IPS-NIHi7 (cell line): ENCODE results near the gene COL1A1.
A peak's percentile ranks its signal among the peaks of the same experiment; 100 is the strongest.

Source experiments
- DNase-seq: peaks from one replicate; pipeline ENCODE4 v3.0.0; 2012; ENCODE audit warnings: mixed read lengths; ENCODE audit errors: extremely low spot score

COL1A1 gene

GRCh38 chr17:50155115-50155819, 46.2 kb downstream of the COL1A1 start:
- no peak for DNase-seq

DNA sequence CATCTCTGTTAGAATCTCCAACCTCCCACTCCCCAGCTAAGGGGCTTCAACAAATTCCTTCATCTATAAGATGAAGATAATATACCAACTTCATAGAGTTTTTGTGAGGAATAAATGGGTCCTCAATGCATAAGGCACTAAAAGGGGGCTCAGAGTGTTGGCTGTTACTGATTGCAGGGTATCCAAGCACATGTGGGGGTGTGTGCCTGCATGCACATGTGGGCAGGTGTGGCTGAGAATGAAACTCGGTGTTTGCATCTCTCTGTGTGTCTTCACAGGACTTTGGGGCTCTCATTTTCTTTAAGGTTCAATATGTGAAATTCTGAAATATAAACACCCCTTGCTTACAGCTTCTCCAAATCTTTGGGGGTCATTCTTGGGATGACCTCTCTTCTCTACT, 46.8 kb downstream of the COL1A1 start:
- no peak for DNase-seq

DNA sequence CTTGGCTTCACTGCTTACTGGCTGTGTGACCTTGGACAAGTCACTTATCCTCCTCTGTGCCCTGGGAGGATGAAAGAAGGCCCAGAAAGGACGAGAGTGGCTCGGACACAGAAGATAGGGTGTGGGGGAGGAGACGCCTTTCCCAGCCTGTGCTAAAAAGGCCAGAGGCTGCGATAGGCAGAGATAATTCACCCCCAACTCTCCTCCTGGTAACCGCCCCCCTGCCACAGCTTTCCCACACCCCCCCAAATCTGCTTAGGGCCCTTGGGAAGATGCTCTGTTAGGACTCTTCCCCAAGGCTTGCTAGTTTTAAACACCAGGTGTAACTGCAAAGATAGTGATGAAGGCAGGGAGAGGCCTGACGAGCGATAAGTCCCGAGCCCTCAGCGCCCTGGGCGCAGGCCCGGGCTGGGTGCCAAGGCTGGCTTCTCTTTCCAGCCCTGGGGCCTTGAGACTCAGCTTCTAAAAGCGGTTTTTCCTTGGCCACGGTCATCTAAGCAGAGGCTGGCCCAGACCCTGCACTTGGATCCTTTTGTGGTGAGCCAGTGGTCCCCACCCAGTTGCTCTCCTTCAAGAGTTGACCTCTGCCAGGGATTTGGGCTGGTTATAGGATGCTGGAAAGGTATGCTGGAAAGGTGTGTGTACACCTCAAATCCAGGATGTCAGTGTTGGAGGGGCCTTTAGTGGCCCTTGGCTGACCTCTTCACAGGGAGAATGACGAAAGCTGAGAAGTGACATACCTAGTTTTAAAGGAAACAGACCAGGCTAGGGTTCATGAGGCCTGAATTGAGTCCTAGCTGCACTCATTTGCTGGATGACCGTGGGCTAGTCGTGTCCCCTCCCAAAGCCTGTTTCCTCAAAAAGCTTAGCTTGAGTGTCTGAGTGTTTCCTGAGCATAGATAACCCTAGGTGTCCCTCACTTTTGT, 47.5 kb downstream of the COL1A1 start:
- DNase-seq: no peak

DNA sequence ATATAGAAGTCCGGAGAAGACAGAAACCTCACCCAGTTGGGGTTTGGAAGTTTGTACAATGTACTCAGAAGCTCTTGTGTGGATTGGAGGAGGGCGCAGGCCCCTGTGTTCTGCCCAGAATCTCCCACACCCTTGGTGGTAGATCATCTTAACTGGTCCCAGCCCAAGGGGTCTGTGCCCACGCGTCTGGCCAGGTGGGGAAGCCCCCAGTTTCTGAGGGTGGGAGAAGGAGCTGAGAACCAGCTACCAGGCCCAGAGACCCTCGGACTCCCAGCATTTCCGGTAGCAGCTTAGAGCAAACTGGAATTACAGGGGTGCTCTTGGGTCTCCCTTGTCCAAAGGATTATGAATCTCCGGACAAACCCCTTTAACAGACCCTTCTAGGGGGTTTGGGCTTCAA, 48.7 kb downstream of the COL1A1 start:
- DNase-seq: no peak

- peak; percentile 88 for DNase-seq
Observed at GRCh38 chr17:50151937-50152547, 49.4 kb downstream of the COL1A1 start.

- DNase-seq: peak; percentile 93
Observed at GRCh38 chr17:50151041-50151936, 50.1 kb downstream of the COL1A1 start.

DNA sequence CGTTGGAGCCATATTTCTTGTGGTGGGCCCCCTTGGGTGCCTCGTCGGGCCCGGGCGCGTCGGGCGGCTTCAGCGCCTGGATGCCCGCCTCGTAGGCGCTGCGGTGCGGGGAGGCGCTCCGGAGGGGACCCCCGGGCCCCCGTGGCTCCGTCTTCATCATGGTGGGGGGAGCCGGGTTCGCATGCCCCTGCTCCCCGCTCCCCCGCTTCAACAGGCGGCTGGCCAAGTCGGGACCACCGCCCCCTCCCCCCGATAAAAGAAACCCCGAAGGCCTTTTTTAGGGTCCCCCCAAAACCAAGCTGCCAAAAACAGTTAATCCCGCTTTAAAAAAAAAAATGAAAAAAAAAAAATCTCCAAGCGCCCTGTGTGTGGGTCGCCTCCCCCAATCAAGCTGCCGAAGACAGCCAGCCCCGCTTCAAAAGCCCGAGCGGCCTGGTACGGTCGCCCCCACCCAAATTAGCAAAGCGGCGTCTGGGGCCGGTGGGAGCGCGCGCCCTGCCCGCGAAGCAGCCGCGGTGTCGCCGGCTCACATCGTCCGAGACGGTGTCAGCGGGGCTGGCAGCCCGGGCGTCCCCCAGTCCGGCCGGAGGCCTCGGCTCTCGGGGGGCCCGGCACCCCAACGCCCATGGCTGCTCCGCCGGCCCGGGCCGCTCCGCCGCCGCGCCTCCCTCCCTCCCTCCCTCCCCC, 50.9 kb downstream of the COL1A1 start, which contains the start of gene PPP1R9B:
TSS of gene PPP1R9B (minus strand) at position 324 of the 687 bp plus-strand sequence. CDS start at position 160, 164 bp downstream.
- no peak for DNase-seq

DNA sequence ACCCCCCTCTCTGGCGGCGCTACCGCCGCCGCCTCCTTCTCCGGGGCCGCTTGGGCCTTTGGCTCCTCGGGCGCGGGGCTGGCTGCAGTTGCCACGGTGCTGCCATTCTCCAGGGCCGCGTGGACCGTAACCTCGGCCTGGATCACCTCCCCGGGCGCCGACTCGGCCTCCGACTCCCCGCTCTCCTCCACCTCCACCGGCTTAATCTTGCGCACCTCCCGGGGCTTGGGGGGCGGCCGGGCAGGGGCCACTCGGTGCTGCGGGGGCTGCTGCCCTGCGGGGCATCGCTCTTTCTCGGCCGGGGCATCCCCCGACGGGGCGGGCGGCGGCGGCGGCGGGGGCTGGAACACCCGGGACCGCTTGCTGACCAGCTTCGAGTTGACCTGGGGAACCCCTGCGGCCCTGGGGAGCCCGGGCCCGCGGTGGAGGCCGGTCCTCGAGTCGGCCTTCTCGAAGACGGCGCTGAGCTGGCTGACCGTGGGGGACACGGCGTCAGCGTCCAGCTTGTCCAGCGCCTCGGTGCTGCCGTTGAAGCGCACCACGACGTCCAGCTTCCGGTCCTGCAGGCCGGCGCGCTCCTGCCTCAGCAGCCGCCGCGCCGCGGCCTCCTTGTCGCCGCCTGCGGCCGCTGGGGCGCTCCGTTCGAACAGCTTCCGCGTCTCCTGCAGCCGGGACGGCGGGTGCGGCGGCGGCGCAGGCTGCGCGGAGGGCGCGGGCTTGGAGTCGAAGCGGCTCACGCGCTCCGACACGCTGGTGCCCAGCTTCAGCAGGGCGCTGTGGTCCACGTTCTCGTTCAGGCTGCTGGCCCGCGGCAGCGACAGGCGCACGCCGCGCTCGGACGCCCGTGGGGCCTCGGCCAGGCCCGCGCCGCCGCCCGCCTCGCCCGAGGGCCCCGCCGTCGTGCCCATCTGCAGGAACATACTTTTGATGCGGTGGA, 51.7 kb downstream of the COL1A1 start:
- DNase-seq: no peak

- no peak for DNase-seq
Observed at GRCh38 chr17:50149091-50149416, 52.4 kb downstream of the COL1A1 start.

GRCh38 chr17:50148226-50149090, 53.0 kb downstream of the COL1A1 start:
- peak; percentile 72 for DNase-seq

DNA sequence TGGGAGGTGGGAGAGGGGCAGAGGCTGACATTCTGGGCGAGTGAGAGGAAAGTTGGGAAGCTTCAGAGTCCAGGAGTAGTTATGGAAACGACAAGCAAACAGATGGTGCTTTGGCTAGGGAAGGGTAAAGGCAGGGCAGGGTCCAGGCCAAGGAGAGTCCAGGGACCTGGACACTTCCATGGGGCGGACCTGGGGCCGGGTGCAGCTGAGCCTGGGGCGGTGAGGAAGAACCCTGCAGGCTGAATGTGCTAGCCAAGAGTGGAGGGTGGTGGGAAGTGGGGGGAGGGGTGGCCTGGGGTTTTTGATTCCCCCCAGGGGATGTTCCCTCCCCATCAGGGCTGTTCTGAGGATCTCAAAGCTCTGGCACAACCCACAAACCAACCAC, 53.6 kb downstream of the COL1A1 start:
- DNase-seq: no peak

- no peak for DNase-seq
Observed at GRCh38 chr17:50146927-50147665, 54.3 kb downstream of the COL1A1 start.

GRCh38 chr17:50146230-50146926, 55.1 kb downstream of the COL1A1 start:
- DNase-seq: no peak

DNA sequence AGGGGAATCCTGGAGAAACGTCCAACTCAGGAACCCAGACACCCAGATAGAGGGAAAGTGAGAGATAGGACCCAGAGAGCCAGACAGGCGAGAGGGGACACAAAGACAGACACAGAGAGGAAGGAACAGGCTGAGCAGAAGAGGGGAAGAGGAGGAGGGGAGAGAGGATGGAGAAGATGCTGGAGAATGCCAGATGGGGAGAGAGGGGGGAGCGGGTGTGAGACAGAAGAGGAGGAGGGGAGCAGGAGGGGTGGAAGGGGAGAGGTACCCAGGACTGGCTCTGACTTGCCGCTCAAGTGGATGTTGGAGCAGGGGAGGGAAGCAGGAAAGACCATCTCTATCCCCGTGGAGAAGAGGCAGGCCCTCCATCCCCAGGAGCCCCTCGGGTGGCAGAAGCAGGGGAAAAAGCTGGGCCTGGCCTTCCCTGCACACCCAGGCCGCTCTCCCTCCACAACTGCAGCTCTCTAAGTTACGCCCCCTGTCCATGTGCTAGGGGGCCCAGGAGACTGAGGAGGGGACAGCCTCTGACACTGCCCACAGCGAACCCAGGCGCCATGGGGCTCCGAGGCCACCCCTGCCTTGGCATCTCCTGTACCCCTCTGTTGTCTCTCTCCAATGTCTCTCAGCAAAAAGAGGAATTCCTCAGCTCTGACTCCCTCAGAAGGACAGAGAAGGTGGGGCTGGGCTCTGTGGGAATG, 55.8 kb downstream of the COL1A1 start:
- DNase-seq: no peak

- no peak for DNase-seq
Observed at GRCh38 chr17:50144845-50145531, 56.4 kb downstream of the COL1A1 start.

GRCh38 chr17:50144355-50144754, 57.1 kb downstream of the COL1A1 start:
- DNase-seq: no peak
